ENCODE results near the gene SGCG.

Gene SGCG

GRCh38 chr13:23330356-23330755 is 149.6 kb downstream of the SGCG start:
- no peak for DNase-seq (ENCODE audit: low spot score)

- no peak for DNase-seq (ENCODE audit: low spot score)
These were observed 158.4 kb downstream of the SGCG start for GRCh38 chr13:23339225-23339624.

GRCh38 chr13:23344931-23345595 is 164.3 kb downstream of the SGCG start:
- no peak for DNase-seq (ENCODE audit: low spot score)

GRCh38 chr13:23347601-23348000 is 166.8 kb downstream of the SGCG start:
- no peak for DNase-seq (ENCODE audit: low spot score)

DNA sequence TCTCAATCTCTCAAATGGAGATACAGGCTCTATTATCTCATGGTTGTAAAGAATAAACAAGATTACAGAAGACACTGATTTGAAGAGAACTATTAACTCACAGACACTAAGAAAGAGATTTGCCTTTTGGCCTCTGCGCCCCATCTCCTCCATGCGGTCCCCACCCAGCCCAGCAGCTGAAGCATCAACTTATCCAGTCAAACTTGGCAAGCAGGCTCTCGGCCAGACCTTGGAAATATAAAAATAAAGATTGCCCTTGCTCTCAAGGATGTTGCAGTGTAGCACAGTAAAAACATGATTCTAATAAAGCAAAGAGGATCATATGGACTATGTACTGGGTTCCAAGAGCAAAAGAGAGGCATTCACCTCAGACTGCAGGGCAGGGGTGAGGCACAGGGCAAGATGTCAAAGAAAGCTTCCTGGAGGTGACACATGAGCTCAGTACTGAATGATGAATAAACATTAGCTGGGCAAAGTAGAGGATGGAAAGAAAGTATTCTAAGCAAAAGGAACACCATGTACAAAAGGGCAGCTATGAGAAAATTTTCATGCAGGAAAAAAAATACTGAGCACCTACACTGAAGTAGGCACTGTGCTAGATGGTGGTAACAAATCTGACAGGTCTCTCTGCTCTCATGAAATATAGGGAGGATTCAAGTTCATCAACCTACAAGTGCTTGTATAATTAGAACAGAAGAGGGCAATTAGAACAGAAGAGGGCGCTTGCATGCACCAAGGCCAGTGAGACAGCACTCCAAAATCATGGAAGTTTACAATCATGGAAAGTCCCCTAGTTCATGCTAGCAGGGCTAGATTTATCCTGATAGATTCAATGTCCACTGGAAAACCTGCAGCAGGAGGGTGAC is 167.7 kb downstream of the SGCG start:
- DNase-seq (ENCODE audit: low spot score) = no peak

DNA sequence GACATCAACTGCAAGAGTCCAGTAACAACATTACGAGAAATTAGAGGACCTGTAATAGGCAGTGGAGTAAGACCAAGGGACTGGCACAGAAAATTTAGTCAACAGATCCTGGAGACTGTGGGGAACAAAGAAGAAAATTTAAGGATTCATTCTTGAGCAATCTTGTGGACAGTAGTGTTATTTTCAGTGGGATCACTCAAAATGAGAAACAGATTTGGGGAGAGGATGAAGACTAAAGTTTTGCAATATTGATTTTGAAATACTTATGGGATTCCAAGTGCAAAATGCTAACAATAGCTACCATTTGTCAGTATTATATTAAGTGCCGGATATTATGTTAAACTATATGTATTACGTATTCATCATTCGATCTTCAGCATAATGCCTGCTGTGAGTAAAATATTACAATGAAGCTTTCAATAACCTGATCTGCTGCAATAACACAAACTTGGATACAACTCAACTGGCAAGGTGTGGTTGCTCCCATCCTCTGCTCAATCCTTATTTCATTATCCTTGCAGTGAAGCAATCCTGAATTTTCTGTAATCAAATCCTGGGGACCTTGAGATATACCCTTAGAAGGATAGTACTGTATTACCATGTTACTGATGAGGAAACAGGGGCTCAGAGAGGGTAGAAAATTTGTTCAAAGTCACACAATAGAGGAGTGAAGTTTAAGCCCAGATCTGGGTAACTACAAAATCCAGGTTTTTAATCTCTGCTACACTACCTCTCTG is 168.6 kb downstream of the SGCG start:
- no peak for DNase-seq (ENCODE audit: low spot score)

GRCh38 chr13:23350009-23350408 is 169.2 kb downstream of the SGCG start:
- DNase-seq (ENCODE audit: low spot score) = no peak

DNA sequence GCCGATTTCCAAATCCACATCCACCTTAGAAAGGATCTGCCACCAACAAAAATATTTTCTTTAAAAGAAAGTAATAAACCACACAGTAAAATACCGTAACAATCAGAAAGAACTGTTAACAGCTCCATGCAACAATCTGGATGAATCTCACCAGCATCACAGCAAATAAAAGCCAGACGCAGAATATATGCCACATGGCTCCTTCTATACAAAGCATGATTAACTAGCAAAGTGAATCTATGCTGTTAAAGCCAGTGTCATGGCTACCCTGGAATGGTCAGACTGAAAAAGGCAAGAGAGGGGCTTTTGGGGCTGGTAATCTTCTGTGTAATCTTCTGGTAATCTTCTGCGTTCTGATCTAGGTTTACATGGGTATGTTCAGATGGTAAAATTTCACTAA is 171.4 kb downstream of the SGCG start:
- DNase-seq (ENCODE audit: low spot score) = no peak

DNA sequence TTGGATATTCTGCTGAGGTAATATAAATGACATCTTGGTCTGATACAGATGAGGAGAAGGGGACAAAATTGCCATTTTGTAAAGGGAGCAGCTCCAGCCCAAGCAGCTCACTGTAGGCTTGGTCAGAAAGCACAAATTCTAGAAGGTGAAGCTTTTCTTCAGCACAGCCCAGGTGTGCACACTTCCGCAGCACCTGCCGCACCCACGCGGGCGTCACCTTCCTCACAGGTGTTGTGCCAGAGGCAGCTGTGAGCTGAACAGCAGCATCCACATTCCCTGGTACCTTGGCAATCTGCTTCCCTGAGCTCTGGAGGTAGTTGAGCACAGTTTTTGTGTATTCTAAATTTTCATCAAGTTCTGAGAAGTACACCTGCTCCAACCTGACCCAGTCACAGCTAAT is 173.7 kb downstream of the SGCG start:
- DNase-seq (ENCODE audit: low spot score) = no peak

DNA sequence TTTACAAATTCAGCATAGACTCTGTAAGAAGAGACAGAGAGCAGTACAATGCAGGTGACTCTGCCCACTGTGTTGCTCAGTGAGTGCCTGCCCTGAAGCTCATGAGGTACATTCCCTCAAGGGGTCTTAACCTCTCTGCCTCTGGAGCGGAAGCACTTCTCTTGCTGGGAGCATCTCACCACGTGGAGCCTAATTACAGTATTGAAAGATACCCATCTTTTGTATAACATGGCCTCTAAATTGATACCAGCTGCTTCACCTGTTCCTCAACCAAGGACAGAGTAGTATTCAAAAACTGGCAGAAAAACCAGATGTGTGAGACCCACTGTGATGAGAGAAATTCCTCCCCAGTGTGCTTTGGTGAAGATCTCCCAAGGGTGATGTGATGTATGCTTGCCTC is 175.6 kb downstream of the SGCG start:
- no peak for DNase-seq (ENCODE audit: low spot score)

DNA sequence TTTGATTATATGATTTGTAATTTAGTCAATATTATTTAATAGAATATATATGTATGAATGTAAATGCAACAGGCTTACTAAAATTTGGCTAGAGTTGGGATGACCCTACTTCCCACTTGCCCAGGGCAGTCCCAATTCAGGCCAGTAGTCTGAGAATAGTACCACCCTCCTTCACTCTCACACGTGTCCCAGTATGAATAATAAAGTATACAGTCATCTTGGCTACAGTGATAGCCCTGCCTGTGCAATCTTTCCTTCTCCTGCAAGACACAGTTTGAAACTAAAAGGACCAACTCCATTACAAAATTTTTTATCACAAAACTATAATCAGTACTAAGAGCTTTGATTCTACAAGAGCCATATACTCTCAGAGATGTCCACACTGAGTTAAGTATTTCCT is 176.6 kb downstream of the SGCG start:
- DNase-seq (ENCODE audit: low spot score) = no peak

- no peak for DNase-seq (ENCODE audit: low spot score)
These were observed 179.1 kb downstream of the SGCG start for GRCh38 chr13:23359882-23360281.

GRCh38 chr13:23365652-23366051 is 184.9 kb downstream of the SGCG start:
- DNase-seq (ENCODE audit: low spot score) = no peak

- no peak for DNase-seq (ENCODE audit: low spot score)
These were observed 187.1 kb downstream of the SGCG start for GRCh38 chr13:23367907-23368306.

DNA sequence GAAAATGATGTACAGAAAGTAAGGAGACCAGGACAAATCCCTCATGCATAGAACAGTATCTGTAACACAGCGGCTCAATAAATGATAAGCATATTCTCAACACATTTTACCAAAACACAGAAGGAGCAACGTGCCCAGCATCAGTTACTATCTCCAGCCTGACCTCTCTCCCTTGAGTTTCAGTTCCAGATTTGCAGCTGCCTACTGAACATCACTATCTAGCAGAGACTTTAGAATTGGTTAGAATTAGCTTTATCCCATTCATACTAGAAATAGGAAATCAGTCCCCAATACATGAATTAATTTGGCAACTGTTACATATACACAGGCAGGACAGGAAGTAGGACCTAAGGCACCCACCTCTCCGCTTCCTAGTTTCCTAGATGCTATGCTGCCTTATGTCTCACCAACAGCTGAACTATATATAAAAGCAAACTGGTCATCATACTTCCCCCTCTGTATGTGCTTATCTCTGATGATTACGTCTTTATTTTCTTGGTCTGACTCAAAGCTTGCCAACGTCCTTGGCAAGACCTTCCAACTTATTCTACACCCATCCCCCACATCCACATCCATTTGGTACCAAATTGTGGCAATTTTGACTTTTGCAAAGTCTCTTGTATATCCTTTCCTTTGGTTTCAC is 191.6 kb downstream of the SGCG start:
- DNase-seq (ENCODE audit: low spot score) = no peak

All from germinal center (tissue), 1 donor.